ENCODE measurements around the gene DOLK.
"Not testable (repeated sequence)": the region's sequence is repeated elsewhere in the genome, so short reads cannot be mapped to it uniquely, and the experiment has no call there.

The DOLK gene

GRCh38 chr9:128945798-128946501, 1.5 kb downstream of the DOLK start:
- TF ChIP-seq CTCF (IDR thresholded peaks at IDR 0.05; ENCODE audit: insufficient read depth, low read length, missing control alignments) = no peak
- peak overlapping the region; percentile 97 for H3K4me3 ChIP-seq (ENCODE audit: low read depth, low read length)
- CTCF ChIA-PET = interaction anchor here (1.0 to 7.1 kb wide), 2 partner anchors 17 to 18 kb away, joined by 4 to 46 read pairs; no protein-coding TSS in a partner anchor
- POLR2A ChIA-PET = no interaction called here
- no peak for DNase-seq (ENCODE audit: low read depth, low spot score)

GRCh38 chr9:128944966-128945365, 2.4 kb downstream of the DOLK start:
- CTCF ChIA-PET = interaction anchor here (1.6 to 7.1 kb wide), 2 partner anchors 9 to 16 kb away, joined by 4 to 46 read pairs; no protein-coding TSS in a partner anchor
- H3K4me3 ChIP-seq (ENCODE audit: low read depth, low read length); POLR2A ChIA-PET; DNase-seq (ENCODE audit: low read depth, low spot score): not testable (repeated sequence)

DNA sequence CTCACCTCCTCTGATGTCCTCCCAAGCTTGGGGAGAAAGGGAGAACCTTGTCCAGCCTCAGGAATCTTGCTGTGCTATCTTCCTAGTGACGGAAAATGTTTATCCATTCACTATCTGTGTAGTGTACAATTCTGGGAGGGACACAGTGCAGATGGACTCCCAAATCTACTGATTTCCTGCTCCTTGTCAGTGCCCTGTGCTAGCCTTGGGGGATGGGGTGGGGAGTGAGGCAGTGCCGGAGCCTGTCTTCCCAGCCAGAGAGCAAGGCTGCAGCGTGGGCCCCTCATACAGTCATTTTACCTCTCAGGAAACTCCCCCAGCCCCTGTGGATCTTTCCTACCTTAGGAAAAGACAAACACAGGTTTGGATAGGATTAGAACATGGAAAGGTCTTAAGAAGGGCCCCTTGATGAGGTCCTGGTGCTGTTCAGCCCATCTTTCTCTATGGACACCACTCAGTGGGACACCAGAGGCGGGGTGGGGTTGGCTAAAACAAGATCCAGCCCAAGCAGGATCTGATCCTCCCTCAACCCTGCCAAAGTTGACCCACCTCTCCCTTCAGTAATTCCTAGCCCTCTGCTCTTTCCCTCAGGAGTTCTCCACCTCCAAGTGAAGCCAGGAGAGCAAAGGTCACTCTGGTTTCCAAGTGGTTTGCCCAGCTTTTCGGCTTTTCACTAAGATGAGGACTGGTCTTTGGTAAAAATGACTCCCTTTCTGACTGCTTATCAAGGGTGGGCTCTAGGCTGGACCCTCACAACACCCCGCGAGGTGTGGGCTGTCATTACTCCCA, 3.4 kb downstream of the DOLK start:
- POLR2A ChIA-PET = no interaction called here
- no peak for TF ChIP-seq CTCF (IDR thresholded peaks at IDR 0.05; ENCODE audit: insufficient read depth, low read length, missing control alignments)
- DNase-seq (ENCODE audit: low read depth, low spot score) = no peak

GRCh38 chr9:128940946-128941755, 6.3 kb downstream of the DOLK start:
- no peak for DNase-seq (ENCODE audit: low read depth, low spot score)
- ChIA-PET POLR2A (no interaction called here), CTCF (interaction anchor here (7.1 kb wide), 1 partner anchor 12 kb away, joined by 46 read pairs; no protein-coding TSS in a partner anchor)
- TF ChIP-seq CTCF (IDR thresholded peaks at IDR 0.05; ENCODE audit: insufficient read depth, low read length, missing control alignments) = no peak
- H3K4me3 ChIP-seq (ENCODE audit: low read depth, low read length) = no peak overlapping the region

More for the DNA sequence above, 3.4 kb downstream of the DOLK start:
- no peak overlapping the region for H3K4me3 ChIP-seq (ENCODE audit: low read depth, low read length)
- CTCF ChIA-PET = interaction anchor here (1.6 to 7.1 kb wide), 2 partner anchors 8 to 15 kb away, joined by 4 to 46 read pairs; no protein-coding TSS in a partner anchor

- ChIA-PET POLR2A (no interaction called here), CTCF (interaction anchor here (7.1 kb wide), 1 partner anchor 12 kb away, joined by 46 read pairs; no protein-coding TSS in a partner anchor)
- no peak overlapping the region for H3K4me3 ChIP-seq (ENCODE audit: low read depth, low read length)
- no peak for DNase-seq (ENCODE audit: low read depth, low spot score)
- TF ChIP-seq CTCF (IDR thresholded peaks at IDR 0.05; ENCODE audit: insufficient read depth, low read length, missing control alignments) = no peak
These were observed 7.0 kb downstream of the DOLK start for GRCh38 chr9:128940271-128940921.
